ENCODE results near the gene MCF2L2. TPM values are rescaled to one million over a fixed set of nuclear protein-coding genes. Genes with fewer than 3 reads are reported as not detected.
A peak's percentile ranks its signal among the peaks of the same experiment; 100 is the strongest.
"Not testable (repeated sequence)": the region's sequence is repeated elsewhere in the genome, so short reads cannot be mapped to it uniquely, and the experiment has no call there.

The MCF2L2 gene
- total RNA-seq, 2 donors from 2014 or later = 3.0 to 3.3 TPM

- Mint-ChIP-seq H3K4me1 (ENCODE audit: low read depth in 2 of 2) (peaks cover 0 to 2% of the 10 kb centered on the region in 2 donors), H3K27me3 (peaks cover 0 to 7% of the 10 kb centered on the region in 2 donors), H3K4me3 (no peak overlapping the region), H3K36me3 (no peaks in the 10 kb centered on the region), H3K27ac (no peak overlapping the region), H3K9me3 (no peaks in the 10 kb centered on the region)
- no peak for DNase-seq (ENCODE audit: low spot score)
- ATAC-seq = no peak
These were observed 234.4 kb downstream of the MCF2L2 start for GRCh38 chr3:183193762-183194689.

GRCh38 chr3:183192650-183193300 is 235.6 kb downstream of the MCF2L2 start:
- H3K9me3 Mint-ChIP-seq = no peaks in the 10 kb centered on the region
- no peak overlapping the region for H3K4me3 Mint-ChIP-seq
- ATAC-seq (no peak), DNase-seq (ENCODE audit: low spot score) (no peak)
- peaks cover 0 to 2% of the 10 kb centered on the region in 2 donors for H3K4me1 Mint-ChIP-seq (ENCODE audit: low read depth in 2 of 2)
- H3K27me3 Mint-ChIP-seq = peaks cover 0 to 7% of the 10 kb centered on the region in 2 donors
- no peak overlapping the region for H3K27ac Mint-ChIP-seq
- H3K36me3 Mint-ChIP-seq = no peaks in the 10 kb centered on the region

DNA sequence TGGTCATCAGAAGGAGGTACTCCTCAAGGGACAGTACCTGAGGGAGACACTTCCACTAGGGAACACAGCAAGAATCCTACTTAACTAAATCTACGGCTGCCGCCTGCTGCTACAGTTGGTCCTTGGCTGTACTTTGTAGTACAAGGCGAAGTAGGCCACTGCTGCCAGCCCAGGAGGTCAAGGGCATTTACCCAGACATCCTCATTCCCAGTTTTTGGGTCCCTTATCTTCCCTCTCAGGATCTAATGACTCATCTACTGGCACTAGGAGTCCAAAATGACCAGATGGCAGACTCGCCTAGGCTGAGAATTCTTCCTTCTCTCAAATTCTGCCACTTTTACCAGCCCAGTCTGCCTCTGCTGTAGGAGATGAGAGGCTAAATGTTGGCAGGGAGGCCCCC is 238.8 kb downstream of the MCF2L2 start:
- ATAC-seq (no peak), DNase-seq (ENCODE audit: low spot score) (no peak)
- Mint-ChIP-seq H3K9me3 (no peaks in the 10 kb centered on the region), H3K4me1 (ENCODE audit: low read depth in 2 of 2) (peaks cover 0 to 2% of the 10 kb centered on the region in 2 donors), H3K4me3 (no peak overlapping the region), H3K36me3 (no peaks in the 10 kb centered on the region), H3K27ac (no peak overlapping the region), H3K27me3 (peaks cover 0 to 7% of the 10 kb centered on the region in 2 donors)

DNA sequence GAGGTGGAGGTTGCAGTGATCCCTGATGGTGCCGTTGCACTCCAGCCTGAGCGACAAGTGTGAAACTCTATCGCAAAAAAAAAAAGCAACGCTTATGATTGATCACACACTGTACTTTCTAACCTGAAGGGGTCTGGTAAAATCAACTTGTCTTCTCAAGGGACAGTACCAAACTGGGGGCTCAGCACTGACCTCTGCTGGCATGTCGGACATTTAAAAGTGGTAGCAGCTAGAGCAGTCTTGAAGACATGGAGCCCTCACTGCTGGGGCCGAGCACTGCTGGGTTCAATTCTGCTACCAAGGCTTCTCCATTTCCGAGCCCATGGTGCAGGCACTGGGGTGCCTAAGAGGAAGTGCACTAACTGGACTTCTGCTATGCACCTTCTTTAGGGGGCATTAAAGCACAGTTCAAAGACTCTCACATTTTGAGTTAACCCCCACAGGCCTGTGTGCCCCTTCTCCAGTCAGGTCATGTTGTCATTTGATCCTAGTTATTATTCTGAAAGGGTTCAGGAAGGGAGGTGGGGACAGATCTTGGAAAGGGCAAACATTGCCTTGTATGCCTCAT is 239.4 kb downstream of the MCF2L2 start:
- H3K9me3 Mint-ChIP-seq = no peaks in the 10 kb centered on the region
- H3K27me3 Mint-ChIP-seq = peaks cover 2 to 3% of the 10 kb centered on the region in 2 donors
- no peaks in the 10 kb centered on the region for H3K36me3 Mint-ChIP-seq
- peak in 1 of 2 donors; percentile 45 for ATAC-seq
- H3K4me1 Mint-ChIP-seq (ENCODE audit: low read depth in 2 of 2) = peaks cover 0 to 2% of the 10 kb centered on the region in 2 donors
- no peak overlapping the region for H3K27ac Mint-ChIP-seq
- no peak overlapping the region for H3K4me3 Mint-ChIP-seq
- no peak for DNase-seq (ENCODE audit: low spot score)

DNA sequence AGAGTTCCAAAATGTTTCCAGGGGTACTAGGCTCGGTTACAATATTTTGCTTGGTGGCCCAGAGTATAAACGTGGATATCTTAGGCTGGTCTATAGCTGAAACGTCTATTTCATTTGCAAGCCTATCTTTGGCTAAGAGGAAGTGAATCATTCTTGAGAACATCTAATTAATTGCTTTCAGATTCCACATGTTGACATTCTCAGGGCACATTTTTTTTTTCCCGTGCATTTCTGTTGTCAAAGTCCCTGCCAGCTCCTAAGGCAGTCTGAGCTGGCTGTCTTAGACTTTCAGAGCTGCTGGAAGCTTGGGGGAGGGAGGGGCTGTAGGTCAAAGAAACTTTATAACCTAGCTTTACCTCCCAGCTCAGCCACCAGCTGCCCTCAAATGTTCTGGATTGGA is 242.7 kb downstream of the MCF2L2 start:
- ATAC-seq (no peak), DNase-seq (ENCODE audit: low spot score) (no peak)
- H3K4me1 Mint-ChIP-seq (ENCODE audit: low read depth in 2 of 2) = no peaks in the 10 kb centered on the region
- no peak overlapping the region for H3K27ac Mint-ChIP-seq
- no peak overlapping the region for H3K4me3 Mint-ChIP-seq
- H3K27me3 Mint-ChIP-seq = peaks cover under 1 to 7% of the 10 kb centered on the region in 2 donors
- H3K9me3 Mint-ChIP-seq = no peaks in the 10 kb centered on the region
- H3K36me3 Mint-ChIP-seq = no peaks in the 10 kb centered on the region

DNA sequence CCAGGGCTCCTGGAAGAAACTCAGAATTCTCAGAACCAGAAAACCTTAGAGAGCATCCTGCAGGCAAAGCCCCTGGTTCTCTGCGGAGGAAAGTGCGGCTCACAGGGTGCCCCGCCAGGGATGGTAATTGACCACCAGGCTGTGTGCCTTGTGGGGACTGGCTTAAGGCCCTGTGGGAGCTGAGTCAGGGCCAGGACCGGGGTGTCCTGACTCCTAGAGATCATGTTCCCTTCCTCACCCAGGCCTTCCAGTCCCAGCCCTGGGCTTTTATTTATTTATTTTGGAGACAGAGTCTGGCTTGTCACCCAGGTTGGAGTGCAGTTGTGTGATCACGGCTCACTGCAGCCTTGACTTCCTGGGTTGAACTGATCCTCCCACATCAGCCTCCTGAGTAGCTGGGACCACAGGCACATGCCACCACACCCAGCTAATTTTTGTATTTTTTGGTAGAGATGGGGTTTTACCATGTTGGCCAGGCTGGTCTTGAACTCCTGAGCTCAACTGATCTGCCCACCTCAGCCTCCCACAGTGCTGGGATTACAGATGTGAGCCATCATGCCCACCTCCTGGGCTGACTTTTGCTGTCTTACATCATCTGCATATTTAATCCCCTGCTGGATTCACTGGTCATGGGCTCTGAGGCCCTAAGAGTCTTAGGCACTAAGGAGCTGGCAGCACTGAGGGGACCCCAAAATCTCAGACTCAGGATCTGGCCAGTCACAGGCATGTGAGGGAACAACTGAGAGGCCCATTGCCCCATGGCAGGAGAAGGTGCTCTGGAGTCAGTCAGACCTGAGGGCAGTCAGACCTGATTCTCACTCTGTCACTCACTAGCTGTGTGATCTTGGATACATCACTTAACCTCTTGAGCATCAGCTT is 245.4 kb downstream of the MCF2L2 start:
- H3K27me3 Mint-ChIP-seq = peaks cover 20 to 22% of the 10 kb centered on the region in 2 donors
- DNase-seq (ENCODE audit: low spot score) (no peak), ATAC-seq (no peak)
- H3K9me3 Mint-ChIP-seq = no peaks in the 10 kb centered on the region
- H3K4me1 Mint-ChIP-seq (ENCODE audit: low read depth in 2 of 2) = no peaks in the 10 kb centered on the region
- H3K4me3 Mint-ChIP-seq = no peak overlapping the region
- H3K27ac Mint-ChIP-seq = no peak overlapping the region
- H3K36me3 Mint-ChIP-seq = no peaks in the 10 kb centered on the region

DNA sequence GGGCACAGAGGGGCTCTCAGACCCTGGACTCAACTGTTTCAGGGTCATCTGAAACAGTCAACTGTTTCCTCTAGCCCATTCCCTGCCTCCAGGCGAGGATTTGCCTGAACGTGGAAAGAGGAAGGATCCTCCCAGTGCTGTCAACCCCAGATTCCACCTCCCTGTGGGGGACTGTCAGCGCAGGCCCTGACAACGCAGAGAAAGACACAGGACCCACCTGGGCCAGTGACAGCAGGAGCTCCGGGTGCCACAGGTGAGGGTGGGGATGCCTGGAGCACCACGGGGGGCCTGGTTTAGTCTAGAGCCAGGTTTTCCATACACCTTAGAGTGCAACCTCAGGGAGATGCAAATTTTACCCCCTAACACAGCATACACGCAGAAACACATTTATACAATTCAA is 246.3 kb downstream of the MCF2L2 start:
- H3K4me3 Mint-ChIP-seq = no peak overlapping the region
- no peaks in the 10 kb centered on the region for H3K36me3 Mint-ChIP-seq
- no peaks in the 10 kb centered on the region for H3K9me3 Mint-ChIP-seq
- DNase-seq (ENCODE audit: low spot score) (no peak), ATAC-seq (no peak)
- no peaks in the 10 kb centered on the region for H3K4me1 Mint-ChIP-seq (ENCODE audit: low read depth in 2 of 2)
- no peak overlapping the region for H3K27ac Mint-ChIP-seq
- H3K27me3 Mint-ChIP-seq = peaks cover 20 to 22% of the 10 kb centered on the region in 2 donors

GRCh38 chr3:183181606-183182005 is 246.8 kb downstream of the MCF2L2 start:
- no peak for ATAC-seq
- H3K4me1 Mint-ChIP-seq (ENCODE audit: low read depth in 2 of 2) = no peaks in the 10 kb centered on the region
- H3K27me3 Mint-ChIP-seq = peaks cover 21 to 24% of the 10 kb centered on the region in 2 donors
- H3K9me3 Mint-ChIP-seq = no peaks in the 10 kb centered on the region
- no peak for DNase-seq (ENCODE audit: low spot score)
- H3K36me3 Mint-ChIP-seq = no peaks in the 10 kb centered on the region
- no peak overlapping the region for H3K27ac Mint-ChIP-seq
- H3K4me3 Mint-ChIP-seq = no peak overlapping the region

DNA sequence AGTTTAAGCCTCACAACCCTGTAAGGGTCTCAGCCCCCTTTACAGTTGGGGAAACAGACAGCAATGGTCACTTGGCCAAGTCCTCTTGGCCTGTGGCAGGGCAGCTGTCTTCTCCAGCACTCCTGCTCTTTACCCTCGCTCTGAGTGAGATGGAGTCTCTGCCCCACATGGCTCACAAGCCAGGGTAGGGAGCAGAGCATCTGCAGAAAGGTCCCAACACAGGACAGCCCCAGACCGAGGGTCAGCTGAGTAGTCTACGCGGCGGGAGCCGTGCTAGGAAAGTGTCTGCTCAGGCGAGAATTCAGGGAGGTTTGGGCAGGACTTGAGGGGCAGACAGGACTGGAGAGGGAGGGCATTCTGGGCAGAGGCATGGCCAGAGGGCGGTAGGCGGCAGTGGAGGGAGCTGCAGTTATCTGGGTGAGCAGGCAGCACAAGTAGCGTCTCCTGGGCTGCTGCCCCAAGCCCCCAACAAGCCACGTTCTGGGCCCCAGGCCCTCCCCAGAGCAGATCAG is 247.6 kb downstream of the MCF2L2 start:
- Mint-ChIP-seq H3K36me3 (no peaks in the 10 kb centered on the region), H3K27me3 (peaks cover 27 to 29% of the 10 kb centered on the region in 2 donors), H3K27ac (no peak overlapping the region), H3K4me3 (no peak overlapping the region), H3K9me3 (no peaks in the 10 kb centered on the region), H3K4me1 (ENCODE audit: low read depth in 2 of 2) (no peaks in the 10 kb centered on the region)
- no peak for DNase-seq (ENCODE audit: low spot score)
- ATAC-seq = peak in 1 of 2 donors; percentile 22

GRCh38 chr3:183180110-183180783 is 248.2 kb downstream of the MCF2L2 start:
- Mint-ChIP-seq H3K9me3 (no peaks in the 10 kb centered on the region), H3K36me3 (no peaks in the 10 kb centered on the region), H3K4me1 (ENCODE audit: low read depth in 2 of 2) (no peaks in the 10 kb centered on the region), H3K27me3 (peaks cover 31 to 35% of the 10 kb centered on the region in 2 donors), H3K27ac (no peak overlapping the region), H3K4me3 (no peak overlapping the region)
- DNase-seq (ENCODE audit: low spot score) = no peak
- ATAC-seq = no peak

- peak in 1 of 2 donors; percentile 54 for ATAC-seq
- not testable (repeated sequence) for H3K4me1 Mint-ChIP-seq (ENCODE audit: low read depth in 2 of 2); H3K36me3 Mint-ChIP-seq; H3K9me3 Mint-ChIP-seq; DNase-seq (ENCODE audit: low spot score); H3K27ac Mint-ChIP-seq
- Mint-ChIP-seq H3K27me3 (peaks cover 31 to 39% of the 10 kb centered on the region in 2 donors), H3K4me3 (peak overlapping the region; percentile 38)
These were observed 248.9 kb downstream of the MCF2L2 start for GRCh38 chr3:183179550-183179908.

- H3K4me1 Mint-ChIP-seq (ENCODE audit: low read depth in 2 of 2) = no peaks in the 10 kb centered on the region
- ATAC-seq (peak; percentile 55 to 69), DNase-seq (ENCODE audit: low spot score) (no peak)
- no peaks in the 10 kb centered on the region for H3K9me3 Mint-ChIP-seq
- peaks cover 28 to 39% of the 10 kb centered on the region in 2 donors for H3K27me3 Mint-ChIP-seq
- no peaks in the 10 kb centered on the region for H3K36me3 Mint-ChIP-seq
- peak overlapping the region; percentile 38 for H3K4me3 Mint-ChIP-seq
- H3K27ac Mint-ChIP-seq = no peak overlapping the region
These were observed 249.4 kb downstream of the MCF2L2 start for GRCh38 chr3:183178833-183179549.
